Mesodermal cell (in vitro differentiated cells): ENCODE data around the gene SUSD2.
A peak's percentile ranks its signal among the peaks of the same experiment; 100 is the strongest.
"Not testable (repeated sequence)": the region's sequence is repeated elsewhere in the genome, so short reads cannot be mapped to it uniquely, and the experiment has no call there.

Experiments
- H3K27ac ChIP-seq: 2 replicates; pipeline ENCODE4 v1.7.0; 2013; ENCODE audit warnings: mild to moderate bottlenecking, low read depth, low read length, moderate library complexity; ENCODE audit not compliant: severe bottlenecking
- H3K36me3 ChIP-seq: 2 replicates; pipeline ENCODE4 v1.7.1; 2013; ENCODE audit warnings: mild to moderate bottlenecking, low read length, moderate library complexity; ENCODE audit not compliant: control insufficient read depth, insufficient read depth
- H3K4me1 ChIP-seq: one replicate; pipeline ENCODE4 v1.7.1; 2013; ENCODE audit warnings: mild to moderate bottlenecking, low read length; ENCODE audit not compliant: insufficient read depth, control insufficient read depth, poor library complexity, severe bottlenecking
- H3K4me3 ChIP-seq: 2 replicates; pipeline ENCODE4 v1.7.0; 2013; ENCODE audit warnings: low read length, control low read depth, mild to moderate bottlenecking; ENCODE audit not compliant: insufficient read depth, poor library complexity, severe bottlenecking; ENCODE audit errors: extremely low read depth
- H3K9me3 ChIP-seq: 2 replicates; pipeline ENCODE4 v1.7.1; 2013; ENCODE audit warnings: mild to moderate bottlenecking, low read length, moderate library complexity; ENCODE audit not compliant: control insufficient read depth
- WGBS, 2 experiments: methylation state at CpG; one replicate each; pipeline ENCODE4 v1.1.5; 2013; ENCODE audit warnings: missing lambda C conversion rate in 2 of 2; ENCODE audit not compliant: insufficient coverage in 2 of 2; 5-methylcytosine and 5-hydroxymethylcytosine counted together

SUSD2 gene

DNA sequence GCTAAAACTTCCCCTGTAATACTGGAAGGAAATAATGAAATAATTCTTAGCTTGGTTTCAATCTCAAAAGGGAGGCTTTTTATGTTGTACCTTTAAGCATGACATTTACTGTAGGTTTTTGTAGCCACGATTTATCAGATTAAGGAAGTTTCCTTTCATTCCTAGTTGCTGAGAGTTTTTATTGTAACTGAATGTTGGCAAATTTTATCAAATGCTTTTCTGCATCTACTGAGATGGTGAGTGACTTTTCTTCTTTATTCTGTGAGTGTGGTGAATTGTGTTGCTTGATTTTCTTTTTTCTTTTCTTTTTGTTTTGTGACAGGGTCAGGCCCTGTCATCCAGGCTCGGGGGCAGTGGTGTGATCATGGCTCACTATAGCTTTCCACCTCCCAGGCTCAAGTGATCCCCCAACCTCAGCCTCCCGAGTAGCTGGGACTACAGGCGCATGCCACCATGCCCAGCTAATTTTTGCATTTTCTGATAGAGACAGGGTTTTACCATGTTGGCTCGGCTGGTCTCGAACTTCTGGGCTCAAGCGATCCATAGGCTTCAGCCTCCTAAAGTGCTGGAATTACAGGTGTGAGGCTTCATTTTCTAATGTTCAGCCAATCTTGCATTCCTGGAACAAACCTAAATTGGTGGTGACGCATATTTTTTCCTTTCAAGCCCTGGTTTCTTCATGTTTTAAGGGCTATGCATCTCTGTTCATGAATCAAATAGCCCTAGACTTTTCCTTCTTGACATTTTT lies 26.2 kb downstream of the SUSD2 start:
- 86 to 88% methylated on average over 7 to 8 of the region's 8 CpGs for WGBS, 2 experiments
- H3K27ac ChIP-seq = peak overlapping the region; percentile 93

DNA sequence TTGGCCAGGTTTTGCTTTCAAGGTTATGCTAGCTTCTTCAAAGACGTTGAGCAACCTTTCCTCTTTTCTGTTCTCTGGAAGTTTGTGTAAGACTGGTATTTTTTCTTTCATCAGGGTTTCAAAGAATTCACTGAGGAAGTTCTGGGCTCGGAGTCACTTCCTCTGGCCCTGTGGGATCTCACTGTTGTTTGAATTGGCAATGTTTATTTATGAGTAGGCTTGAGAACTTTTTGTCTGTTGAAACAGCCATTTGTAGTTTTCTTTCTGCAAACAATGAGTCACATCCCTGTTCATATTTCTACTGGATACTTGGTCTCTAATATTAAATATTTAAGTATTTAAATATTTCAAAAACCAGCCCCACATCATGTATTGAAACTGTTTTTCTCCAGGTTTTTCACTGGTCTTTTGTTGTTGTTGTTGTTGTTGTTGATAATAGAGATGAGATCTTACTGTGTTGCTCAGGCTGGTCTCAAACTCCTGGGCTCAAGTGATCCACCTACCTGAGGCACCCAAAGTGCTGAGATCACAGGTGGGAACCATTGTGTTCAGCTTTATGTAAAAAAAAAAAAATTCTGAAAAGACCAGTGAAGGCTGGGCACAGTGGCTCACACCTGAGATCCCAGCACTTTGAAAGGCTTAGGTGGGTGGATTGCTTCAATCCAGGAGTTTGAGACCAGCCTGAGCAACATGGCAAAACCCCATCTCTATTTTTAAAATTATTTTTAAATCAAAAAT lies 26.9 kb downstream of the SUSD2 start:
- no peaks in the 10 kb centered on the region for H3K36me3 ChIP-seq
- peaks cover 22% of the 10 kb centered on the region for H3K9me3 ChIP-seq
- 50% methylated on average over 1 of the region's 2 CpGs; no CpG with 5 or more reads in 1 of the 2 experiments for WGBS, 2 experiments
- H3K27ac ChIP-seq = peak overlapping the region; percentile 93
- H3K4me3 ChIP-seq = no peak overlapping the region
- peaks cover 41% of the 10 kb centered on the region for H3K4me1 ChIP-seq

More for the DNA sequence above, 26.2 kb downstream of the SUSD2 start:
- no peak overlapping the region for H3K4me3 ChIP-seq
- H3K4me1 ChIP-seq = peaks cover 41% of the 10 kb centered on the region
- no peaks in the 10 kb centered on the region for H3K36me3 ChIP-seq
- H3K9me3 ChIP-seq = peaks cover 26% of the 10 kb centered on the region

DNA sequence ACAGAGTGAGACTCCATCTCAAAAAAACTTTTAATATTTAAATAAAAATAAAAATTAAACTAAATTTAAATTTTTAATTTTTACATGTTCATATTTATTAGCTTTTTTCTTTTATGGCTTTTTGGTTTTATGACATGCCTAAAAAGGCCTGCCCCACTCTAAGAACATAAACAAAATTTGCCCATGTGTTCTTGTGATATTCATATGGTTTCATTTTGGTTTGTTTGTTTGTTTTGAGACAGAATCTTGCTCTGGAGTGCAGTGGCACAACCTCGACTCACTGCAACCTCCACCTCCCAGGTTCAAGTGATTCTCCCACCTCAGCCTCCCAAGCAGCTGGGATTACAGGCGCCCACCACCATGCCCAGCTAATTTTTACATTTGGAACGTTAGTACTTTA lies 27.7 kb downstream of the SUSD2 start:
- WGBS, 2 experiments = 86 to 100% methylated on average over 2 of the region's 3 CpGs
- no peak overlapping the region for H3K4me3 ChIP-seq
- H3K4me1 ChIP-seq = peaks cover 41% of the 10 kb centered on the region
- H3K27ac ChIP-seq = no peak overlapping the region
- peaks cover 18% of the 10 kb centered on the region for H3K9me3 ChIP-seq
- H3K36me3 ChIP-seq = no peaks in the 10 kb centered on the region

DNA sequence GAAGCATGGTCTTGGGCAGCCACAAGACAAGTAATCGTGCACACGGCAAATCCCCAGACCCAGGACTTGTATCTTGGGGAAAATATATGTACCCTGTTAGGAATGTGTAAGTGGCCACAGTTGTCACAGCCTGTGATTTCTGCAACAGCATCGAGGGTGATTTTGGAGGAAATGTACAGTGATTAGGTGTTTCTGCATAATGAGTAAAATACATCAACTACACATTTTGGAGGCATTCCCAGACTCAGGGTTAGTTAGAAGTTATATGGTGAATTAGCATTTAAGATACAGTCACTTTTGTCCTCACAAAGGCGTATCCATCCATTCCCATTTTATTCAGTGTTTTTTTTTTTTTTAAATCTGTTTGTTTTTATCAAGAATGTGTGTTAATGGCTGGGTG lies 28.4 kb downstream of the SUSD2 start:
- H3K4me1 ChIP-seq = peaks cover 41% of the 10 kb centered on the region
- 94 to 100% methylated on average over 2 of the region's 4 CpGs for WGBS, 2 experiments
- H3K4me3 ChIP-seq = no peak overlapping the region
- no peaks in the 10 kb centered on the region for H3K36me3 ChIP-seq
- H3K27ac ChIP-seq = no peak overlapping the region
- H3K9me3 ChIP-seq = peaks cover 12% of the 10 kb centered on the region

DNA sequence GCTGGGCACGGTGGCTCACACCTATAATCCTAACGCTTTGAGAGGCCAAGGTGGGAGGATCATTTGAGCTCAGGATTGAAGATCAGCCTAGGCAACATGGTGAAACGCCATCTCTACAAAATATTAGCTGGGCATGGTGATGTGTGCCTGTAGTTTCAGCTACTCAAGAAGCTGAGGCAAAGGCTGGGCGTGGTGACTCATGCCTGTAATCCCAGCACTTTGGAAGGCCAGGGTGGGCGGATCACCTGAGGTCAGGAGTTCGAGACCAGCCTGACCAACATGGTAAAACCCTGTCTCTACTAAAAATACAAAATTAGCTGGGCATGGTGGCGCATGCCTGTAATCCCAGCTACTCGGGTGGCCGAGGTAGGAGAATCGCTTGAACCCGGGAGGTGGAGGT lies 29.1 kb downstream of the SUSD2 start:
- not testable (repeated sequence) for H3K27ac ChIP-seq, H3K9me3 ChIP-seq, H3K4me3 ChIP-seq, H3K36me3 ChIP-seq
- WGBS, 2 experiments = 95 to 98% methylated on average over 9 to 10 of the region's 11 CpGs
- peaks cover 37% of the 10 kb centered on the region for H3K4me1 ChIP-seq

DNA sequence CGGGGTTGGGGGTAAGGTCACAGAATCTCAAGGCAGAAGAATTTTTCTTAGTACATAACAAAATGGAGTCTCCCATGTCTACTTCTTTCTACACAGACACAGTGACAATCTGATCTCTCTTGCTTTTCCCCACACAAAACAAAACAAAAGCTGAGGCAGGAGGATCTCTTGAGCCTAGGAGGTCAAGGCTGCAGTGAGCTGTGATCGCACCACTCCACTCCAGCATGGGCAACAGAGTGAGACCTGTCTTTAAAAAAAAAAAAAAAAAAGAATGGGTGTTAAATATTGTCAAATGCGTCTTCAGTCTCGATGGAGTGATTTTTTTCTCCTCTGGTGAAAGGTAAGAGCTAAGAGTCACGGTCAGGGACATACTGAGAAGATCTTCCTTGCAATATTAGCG lies 30.4 kb downstream of the SUSD2 start:
- H3K27ac ChIP-seq = peak overlapping the region; percentile 5
- H3K9me3 ChIP-seq, H3K36me3 ChIP-seq, H3K4me3 ChIP-seq: not testable (repeated sequence)
- peaks cover 29% of the 10 kb centered on the region for H3K4me1 ChIP-seq
- 92 to 94% methylated on average over 3 to 4 of the region's 6 CpGs for WGBS, 2 experiments

DNA sequence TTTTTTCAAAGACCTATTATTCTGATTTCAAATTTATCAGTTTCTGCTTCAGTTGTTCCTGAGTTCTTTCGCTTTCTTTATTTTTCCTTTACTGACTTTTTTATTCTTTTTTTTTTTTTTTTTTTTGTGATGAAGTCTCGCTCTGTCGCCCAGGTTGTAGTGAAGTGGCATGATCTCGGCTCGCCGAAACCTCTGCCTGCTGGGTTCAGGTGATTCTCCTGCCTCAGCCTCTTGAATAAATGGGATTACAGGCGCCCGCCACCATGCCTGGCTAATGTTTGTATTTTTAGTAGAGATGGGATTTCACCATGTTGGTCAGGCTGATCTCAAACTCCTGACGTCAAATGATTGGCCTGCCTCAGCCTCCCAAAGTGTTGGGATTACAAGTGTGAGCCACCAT lies 31.8 kb downstream of the SUSD2 start:
- 100% methylated on average over 5 to 6 of the region's 9 CpGs for WGBS, 2 experiments
- not testable (repeated sequence) for H3K4me3 ChIP-seq, H3K36me3 ChIP-seq, H3K27ac ChIP-seq, H3K9me3 ChIP-seq
- H3K4me1 ChIP-seq = peaks cover 19% of the 10 kb centered on the region

DNA sequence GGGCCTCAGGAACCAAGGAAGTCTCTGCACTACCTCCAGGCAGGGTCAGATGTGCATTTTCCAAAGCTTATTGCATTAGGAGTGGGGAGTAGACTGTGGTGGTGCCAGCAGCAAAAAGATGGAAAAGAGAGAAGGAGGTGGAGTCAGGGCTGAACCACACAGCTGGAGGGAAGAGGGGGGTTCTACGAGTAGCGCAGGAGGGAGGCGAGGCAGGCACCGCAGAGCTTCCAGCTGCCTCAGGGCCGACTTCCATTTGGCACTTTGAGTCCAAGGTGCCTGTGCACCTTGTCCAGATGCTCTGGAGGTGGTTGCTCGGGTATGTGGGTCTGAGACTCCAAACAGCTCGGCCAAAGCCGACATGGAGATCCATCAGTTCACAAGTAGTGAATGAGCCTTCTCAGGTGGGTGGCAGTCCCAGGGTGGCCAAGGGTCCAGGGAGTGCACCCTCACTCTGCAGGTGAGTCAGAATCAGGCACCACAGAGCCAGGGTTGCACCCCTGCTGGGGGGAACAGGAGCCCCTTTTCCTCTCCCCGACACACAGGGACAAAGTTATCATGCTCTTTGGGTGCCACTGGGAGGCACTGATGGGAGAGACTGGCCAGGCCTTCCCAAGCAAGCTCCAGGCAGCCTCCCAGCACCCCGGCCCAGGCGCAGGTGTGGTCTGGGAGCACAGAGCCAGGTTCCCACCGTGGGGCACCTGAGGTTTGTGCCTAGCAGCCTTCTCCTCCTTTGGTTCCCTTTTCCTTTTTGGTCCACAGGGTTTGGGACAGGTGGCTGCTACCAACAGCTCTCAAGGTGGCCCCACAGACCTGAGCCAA lies 33.4 kb downstream of the SUSD2 start:
- Histone ChIP-seq H3K4me1 (peaks cover 12% of the 10 kb centered on the region), H3K36me3 (no peaks in the 10 kb centered on the region), H3K9me3 (no peaks in the 10 kb centered on the region), H3K27ac (no peak overlapping the region), H3K4me3 (no peak overlapping the region)
- whole genome bisulfite sequencing, 2 experiments = 84 to 94% methylated on average over 10 to 11 of the region's 12 CpGs

DNA sequence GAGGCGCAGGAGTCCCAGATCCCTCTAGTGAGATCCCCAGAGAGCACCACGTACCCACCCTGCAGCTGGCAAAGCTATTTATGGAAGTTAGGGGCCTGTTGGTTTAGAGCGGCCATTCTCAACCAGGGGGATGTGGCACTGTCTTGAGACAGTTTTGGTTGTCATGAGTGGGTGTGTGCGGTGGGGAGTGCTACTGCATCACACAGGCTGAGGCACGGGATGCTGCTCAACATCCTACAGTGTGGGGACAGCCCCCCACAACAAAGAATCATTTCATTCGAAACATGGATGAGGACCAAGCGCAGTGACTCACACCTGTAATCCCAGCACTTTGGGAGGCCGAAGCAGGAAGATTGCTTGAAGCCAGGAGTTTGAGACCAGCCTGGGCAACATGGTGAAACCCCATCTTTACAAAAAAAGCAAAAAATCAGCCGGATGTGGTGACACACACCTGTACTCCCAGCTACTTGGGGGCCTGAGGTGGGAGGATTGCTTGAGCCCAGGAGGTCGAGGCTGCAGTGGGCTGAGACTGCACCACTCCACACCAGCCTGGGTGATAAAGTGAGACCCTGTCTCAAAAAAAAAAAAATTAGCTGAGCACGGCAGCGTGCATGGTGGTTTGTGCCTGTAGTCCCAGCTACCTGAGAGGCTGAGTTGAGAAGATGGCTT lies 35.4 kb downstream of the SUSD2 start:
- WGBS, 2 experiments = 92 to 94% methylated on average over 9 to 11 of the region's 12 CpGs
- Histone ChIP-seq H3K27ac (no peak overlapping the region), H3K4me3 (no peak overlapping the region), H3K9me3 (no peaks in the 10 kb centered on the region), H3K4me1 (peaks cover 4% of the 10 kb centered on the region), H3K36me3 (no peaks in the 10 kb centered on the region)

DNA sequence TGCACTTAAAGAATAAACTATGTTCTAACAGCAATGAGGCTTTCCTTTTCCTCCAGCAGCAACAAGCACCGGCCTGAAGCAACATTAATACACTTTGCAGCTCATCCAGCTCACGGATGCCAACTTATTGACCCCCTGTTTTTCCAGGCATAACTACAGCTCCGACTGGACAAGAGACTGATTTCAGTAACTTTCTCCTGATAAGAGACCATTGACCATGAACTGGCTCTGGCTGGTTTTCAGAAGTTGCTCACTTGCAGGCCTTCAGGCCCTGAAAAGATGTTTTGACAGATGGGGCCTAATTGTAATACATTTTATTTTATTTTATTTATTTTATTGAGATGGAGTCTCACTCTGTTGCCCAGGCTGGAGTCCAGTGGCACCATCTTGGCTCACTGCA lies 36.1 kb downstream of the SUSD2 start:
- Histone ChIP-seq H3K4me1 (peaks cover 2% of the 10 kb centered on the region), H3K27ac (no peak overlapping the region), H3K36me3 (no peaks in the 10 kb centered on the region), H3K9me3 (no peaks in the 10 kb centered on the region), H3K4me3 (no peak overlapping the region)
- 93 to 100% methylated on average over 2 to 3 of the region's 3 CpGs for WGBS, 2 experiments
